OCI-M2 (cell line): ENCODE measurements around the gene TPD52L2.

Experiments
- DNase-seq: peaks from one replicate; lab custom pipeline; 2025; ENCODE audit not compliant: unreplicated experiment; lab: John Stamatoyannopoulos, UW

Gene TPD52L2

DNA sequence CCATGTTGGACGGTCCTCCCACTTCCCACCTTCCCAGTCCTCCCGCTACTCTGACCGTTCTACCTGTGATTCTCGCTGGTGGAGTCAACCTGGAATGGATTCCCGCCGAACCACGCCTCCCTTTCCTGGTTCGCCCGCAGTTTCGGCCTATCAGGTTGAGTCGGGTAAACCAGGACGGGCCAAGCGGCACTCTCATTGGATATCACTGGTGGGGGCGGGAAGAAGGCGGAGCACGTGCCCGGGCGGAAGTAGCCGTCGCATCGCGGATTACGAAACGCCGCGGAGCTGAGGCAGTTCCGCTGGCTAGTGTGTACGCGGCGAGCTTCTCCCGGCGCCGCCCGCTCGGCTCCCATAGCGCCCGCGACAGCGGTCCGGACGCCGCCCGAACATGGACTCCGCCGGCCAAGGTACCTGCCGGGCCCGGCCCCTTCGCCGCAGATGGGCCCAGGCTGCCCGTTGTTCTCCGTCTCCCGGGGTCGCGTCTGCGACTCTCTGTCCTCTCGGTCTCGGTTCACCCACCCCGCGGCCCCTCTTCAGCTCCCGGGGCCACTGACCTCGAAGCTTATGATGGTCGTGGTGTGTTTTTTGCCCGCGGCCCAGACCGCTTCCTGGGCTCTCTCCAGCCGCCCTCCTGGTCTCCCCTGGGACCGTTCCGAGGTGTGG, at the start of gene TPD52L2:
Gene TPD52L2, plus strand, starts transcription at position 293 of the 663 bp plus-strand sequence. Its CDS starts 96 bp downstream, at position 389.
- DNase-seq: peak; percentile 92

GRCh38 chr20:63815615-63816253, 49.3 kb upstream of the TPD52L2 start:
- DNase-seq: no peak

- no peak for DNase-seq
Measured at GRCh38 chr20:63819224-63819921, 45.7 kb upstream of the TPD52L2 start.

GRCh38 chr20:63821811-63822210, 43.3 kb upstream of the TPD52L2 start:
- DNase-seq: no peak

- no peak for DNase-seq
Measured at GRCh38 chr20:63822276-63822696, 42.8 kb upstream of the TPD52L2 start.

GRCh38 chr20:63823691-63824311, 41.3 kb upstream of the TPD52L2 start:
- DNase-seq: no peak

DNA sequence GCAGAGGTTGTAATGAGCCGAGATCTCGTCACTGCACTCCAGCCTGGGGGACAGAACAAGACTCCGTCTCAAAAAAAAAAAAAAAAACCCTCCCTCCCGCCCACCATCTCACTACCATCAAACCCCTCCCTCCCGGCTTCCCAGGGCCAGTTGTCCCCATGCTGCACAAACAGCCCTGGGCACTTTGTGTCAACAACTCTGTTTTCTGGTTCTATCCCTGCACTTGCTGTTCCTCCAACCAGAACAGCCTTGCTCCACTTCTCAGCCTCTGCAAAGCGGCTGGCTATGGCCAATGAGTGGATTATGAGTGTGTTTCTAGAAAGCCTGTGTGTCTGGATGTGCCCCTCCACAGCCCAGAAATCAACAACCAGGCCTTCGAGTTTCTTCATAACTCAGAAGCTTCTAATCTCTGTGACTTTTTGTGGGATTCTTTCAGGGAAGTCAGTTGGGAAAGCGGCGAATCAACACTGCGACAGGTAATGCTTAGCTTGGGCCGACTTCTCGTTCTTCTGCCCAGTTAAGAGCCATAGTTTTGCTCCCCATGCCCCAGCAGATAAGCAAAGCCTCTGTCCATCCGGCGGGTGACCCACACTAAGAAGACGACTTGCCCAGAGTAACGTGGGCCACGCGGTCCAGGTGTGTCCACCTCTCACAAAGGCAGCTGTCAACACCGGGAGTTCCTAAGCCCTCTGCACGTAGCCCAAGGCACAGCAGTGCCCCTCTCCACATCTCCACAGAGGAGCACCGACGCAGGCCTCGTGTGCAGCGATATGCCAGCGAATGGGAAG, 39.5 kb upstream of the TPD52L2 start:
- no peak for DNase-seq

- DNase-seq: no peak
Measured at GRCh38 chr20:63826753-63827152, 38.3 kb upstream of the TPD52L2 start.

GRCh38 chr20:63828124-63828523, 36.9 kb upstream of the TPD52L2 start:
- DNase-seq: no peak

DNA sequence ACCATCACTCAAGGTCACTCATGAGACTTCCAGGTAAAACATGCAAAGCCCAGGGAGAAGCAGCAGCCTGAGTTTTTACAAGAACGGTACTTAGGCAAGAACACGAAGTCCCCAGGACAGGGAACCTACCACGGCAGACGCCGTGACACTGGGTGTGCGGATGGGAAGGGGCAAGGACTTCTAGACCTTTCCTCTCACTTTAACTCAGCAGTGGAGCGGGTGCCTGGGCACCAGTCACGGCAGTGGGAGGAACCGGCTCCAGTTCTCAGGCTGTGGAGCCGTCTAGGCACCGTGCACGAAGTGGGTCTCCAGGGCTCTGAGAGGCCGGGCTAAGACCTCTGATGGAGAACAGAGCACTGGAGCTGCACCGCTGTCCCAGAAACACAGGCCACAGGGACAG, 36.5 kb upstream of the TPD52L2 start:
- DNase-seq: no peak

DNA sequence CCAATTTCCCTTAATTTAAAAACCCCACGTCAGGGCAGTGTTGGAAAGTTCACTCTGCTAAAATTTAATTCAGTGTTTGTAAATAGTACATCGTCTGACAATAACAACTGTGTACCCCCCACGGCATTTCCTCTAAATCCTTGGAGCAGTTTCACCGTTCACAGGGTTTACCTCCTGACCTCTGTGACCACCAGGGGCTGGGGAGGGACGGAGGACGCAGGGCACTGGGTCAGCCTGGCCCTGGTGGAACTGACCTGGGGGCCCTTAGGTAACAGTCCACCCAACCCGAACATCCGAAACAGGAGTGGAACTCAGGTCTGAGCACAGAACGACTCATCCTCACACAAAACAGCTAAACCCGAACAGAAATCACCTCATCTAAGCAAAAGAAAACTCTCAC, 36.1 kb upstream of the TPD52L2 start:
- DNase-seq: no peak

GRCh38 chr20:63829603-63829944, 35.5 kb upstream of the TPD52L2 start:
- DNase-seq: no peak

- no peak for DNase-seq
Measured at GRCh38 chr20:63829945-63830835, 34.9 kb upstream of the TPD52L2 start.

DNA sequence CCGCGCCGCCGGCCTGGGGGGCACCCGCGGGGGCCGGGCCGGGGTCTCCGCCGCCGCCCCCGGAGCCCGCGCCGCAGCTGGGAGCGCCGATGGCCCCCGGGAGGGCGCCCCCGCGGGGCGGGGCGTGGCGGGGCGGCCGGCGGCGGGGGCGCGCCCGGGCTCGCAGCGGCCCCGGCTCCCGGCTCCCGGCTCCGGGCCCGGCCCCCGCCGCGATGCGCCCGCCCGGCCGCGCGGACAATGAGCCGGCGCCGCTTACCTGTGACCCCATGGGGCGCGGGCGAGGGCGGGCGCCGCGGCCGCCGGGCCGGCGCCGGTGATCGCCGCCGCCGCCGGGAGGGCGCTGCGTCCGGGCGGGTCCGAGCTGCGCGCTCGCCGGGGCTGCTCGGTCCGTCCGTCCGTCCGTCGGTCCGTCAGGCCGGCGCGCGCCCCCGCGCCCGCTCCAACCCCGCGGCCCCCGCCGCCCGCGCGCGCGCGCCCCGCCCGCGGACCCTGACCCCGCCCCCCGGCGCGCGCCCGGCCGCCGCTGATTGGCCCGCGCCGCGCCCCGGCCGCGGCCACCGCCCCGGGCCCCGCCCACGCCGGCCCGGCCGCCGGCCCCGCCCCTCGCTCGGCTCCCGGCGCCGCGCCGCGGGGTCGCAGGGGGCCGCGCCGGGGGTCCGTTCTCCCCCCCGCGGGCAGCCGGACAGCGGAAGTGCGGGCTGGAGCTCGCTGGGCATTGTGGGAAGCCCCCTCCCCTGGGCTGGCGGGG, 34.1 kb upstream of the TPD52L2 start, which contains the start of gene ZBTB46:
Gene ZBTB46, minus strand, starts transcription at position 424 of the 748 bp plus-strand sequence. CDS start 40,507 bp downstream, outside the sequence.
- DNase-seq: no peak

GRCh38 chr20:63831646-63831992, 33.5 kb upstream of the TPD52L2 start:
- no peak for DNase-seq

- DNase-seq: no peak
Measured at GRCh38 chr20:63831993-63832686, 32.9 kb upstream of the TPD52L2 start.

DNA sequence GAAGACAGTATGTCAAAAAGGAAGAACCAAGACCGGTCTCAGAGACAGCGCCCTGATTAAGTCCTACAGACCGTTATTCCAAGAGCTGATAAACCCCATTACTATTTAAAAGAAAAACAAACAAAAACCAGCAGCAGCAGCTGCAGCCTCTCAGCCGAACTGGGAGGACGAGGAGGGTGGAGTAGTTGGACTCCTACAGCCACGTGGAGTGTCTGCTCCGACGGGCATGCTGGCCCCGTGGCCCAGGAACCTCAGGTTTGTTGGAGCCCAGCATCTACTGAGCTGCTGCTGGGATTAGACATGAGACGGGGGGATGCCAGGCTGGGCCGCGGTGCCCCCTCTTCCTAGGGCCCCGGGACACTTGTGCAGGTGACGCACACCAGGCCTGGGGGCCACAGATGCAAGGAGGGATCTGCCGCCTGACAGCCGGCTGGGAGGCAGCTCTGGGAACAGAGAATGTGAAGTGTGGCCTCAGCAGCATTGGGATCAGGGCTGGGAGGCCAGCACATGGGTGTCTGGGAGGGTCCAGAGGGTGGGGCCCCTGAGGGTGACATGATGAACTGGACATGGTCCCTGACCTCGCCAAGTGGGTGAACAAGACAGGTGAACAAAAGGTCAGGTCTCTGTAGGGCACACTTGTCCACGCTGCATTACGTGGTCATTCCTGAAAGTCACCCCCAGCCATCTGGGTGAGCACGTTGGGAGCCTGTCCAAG, 31.1 kb upstream of the TPD52L2 start:
- no peak for DNase-seq

GRCh38 chr20:63834491-63834880, 30.6 kb upstream of the TPD52L2 start:
- no peak for DNase-seq
